CD1c-positive myeloid dendritic cell (primary cell): Measurements from ENCODE around the gene GPR183.
A peak's percentile ranks its signal among the peaks of the same experiment; 100 is the strongest.

ENCODE experiments used
- DNase-seq: peaks from one replicate; pipeline ENCODE4 v3.0.0-alpha.2; 2016; ENCODE audit errors: extremely low spot score

GPR183 gene

DNA sequence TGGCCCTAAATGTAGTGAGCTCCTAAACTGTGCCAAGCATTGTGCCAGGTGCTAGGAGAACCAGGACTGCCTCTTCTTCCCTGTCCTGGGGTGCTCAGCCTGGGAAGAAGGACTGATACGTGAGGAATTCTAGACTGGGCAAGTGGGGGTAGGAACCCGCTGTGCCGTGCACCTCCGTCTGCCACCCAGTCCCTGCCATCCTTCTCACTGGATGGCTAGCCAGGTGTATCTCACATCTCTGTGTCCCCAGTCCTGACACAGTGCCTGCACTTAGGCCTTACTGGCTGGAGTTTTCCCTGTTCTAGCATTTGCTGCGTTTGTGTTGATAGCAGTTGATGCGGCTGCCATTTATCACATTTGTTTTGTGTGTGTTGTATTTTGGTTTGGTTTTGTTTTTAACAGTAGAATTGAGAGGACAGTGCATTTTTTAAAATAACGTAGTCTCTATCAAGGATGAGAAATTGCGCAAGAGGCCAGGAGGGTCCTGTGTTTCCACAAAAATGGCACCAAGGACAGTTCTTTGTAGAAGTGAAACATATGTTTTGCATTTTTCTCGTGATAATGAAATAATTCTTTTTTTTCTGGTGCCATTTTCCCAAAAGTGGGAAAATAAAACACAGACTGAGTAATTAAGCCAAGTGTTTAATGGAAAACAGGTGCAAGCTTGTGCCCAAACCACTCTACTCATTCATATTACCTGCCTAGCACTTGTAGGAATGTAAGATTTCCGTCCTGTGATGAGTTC, 4.7 kb upstream of the GPR183 start:
- DNase-seq = peak; percentile 55

DNA sequence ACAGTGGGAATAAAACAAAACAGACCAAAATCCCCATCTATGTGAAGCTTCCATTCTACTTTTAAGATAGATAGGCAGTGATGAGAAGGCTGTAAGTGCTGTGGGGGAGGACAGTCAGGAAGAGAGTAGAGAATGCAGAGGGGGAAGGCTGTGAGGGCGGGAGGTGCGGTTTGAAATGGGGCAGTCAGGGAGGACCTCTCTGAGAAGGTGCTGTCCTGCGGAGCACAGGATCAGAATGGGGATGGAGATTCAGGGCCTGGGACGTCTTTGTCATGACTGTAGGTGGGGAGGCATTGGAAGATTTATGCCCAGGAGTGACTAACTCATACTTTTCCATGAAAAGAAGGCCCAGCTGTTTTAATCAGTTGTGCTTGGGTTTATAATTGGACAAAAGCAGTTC, 3.9 kb upstream of the GPR183 start:
- no peak for DNase-seq

DNA sequence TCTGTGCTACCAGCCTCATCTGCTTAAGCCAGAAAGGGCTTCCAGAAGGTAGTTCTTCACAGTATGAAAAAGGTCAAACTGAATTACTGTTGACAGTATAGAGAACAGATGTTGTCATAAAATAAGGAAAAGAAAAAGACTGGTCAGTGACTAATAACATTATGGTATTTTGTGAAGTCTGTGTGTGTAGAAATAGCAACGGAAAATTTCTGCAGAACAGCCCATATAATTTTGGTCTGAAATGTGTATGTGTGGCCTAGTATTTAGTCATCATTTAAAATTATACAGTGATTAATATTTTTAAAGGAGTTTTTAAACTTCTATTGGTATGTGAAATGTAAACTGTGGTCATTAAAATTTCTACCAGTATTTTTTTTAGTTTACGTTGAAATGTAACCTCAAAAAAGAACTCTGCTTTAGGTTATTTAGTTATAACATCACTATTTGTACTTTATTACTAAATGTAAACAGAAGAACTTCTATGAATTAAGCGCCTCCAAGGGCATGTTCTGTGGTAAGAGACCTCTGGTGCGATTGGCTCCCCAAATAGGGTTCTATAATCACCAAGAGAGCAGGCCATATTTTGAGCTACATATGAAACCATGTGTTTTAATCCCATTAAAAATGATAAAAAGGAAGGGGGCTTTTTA, 3.3 kb upstream of the GPR183 start:
- DNase-seq = peak; percentile 91

DNA sequence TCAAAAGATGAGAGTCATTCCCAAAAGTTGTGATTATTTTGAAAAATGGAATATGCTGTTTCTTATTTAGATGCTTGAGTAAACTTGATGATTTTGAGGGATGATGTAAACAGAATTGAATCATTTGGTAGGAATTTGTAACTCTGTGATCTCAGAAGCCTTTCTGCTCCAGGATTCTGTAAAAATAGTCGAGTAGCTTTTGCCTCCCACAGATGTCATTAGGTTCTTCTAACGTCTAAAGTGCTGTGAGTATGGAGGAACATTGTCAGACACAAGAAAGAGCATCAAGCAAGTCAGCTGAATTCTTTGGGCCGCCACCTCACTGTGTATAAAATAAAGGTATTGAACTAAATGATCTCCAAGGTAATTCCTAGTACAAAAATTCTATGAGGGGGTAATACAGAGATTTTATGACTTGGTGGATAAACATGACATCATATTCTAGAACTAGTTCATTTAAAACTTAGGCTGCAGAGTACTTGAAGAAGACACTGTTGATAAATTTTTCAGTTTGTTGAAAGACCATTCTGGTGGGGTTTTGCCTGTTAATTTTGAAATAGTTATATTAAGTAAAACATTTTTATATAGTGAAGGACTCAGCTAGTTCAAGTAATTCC, 1.4 kb upstream of the GPR183 start:
- DNase-seq = peak; percentile 46

DNA sequence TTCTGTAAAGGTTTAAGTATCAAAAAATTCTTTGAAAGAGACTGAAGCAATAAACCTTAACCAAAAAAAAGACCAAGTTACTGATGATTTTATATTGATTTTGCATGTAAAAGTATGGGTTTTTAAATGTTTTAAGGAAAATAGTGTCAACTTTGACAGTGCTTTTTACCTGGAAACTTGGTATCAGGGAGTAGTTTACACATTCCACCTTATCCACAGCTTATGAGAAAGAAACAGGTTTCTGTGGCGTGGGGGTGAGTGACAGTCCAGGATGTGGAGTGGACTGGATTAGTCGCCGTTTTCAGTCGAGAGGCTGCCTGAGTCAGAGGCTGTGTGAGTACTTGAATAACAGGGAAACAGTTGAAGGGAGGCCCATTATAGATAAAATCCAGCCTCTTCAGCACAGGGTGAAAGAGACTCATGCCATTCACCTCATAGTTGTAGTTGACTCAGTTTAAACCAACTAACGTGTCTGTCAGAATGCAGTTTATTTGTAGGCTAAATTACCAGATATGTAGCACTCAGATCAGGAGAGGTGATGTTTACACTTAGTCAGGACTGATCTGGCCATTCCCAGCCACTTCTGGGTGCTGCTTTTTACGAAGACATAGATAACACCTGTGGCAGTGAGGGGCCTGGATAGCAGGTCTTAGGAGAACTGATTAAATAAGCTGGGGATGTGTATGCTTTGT, 595 bp upstream of the GPR183 start:
- peak; percentile 78 for DNase-seq

DNA sequence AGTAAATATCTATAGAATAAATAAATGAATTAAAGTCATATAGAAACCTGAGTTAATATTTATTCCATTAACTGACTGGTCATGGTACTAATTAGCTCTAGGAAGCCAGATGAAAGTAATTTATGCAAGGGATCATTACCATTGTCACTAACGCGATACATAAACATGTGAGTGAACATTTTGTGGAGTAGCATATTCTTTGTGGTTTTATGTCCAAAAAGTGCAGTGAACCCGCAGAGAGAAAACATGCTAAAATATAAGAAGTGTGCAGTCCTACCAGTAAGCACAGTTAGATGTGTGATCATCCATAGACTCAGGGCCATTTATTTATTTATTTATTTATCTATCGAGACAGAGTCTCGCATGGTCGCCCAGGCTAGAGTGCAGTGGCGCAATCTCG, 1.6 kb downstream of the GPR183 start:
- DNase-seq = no peak

DNA sequence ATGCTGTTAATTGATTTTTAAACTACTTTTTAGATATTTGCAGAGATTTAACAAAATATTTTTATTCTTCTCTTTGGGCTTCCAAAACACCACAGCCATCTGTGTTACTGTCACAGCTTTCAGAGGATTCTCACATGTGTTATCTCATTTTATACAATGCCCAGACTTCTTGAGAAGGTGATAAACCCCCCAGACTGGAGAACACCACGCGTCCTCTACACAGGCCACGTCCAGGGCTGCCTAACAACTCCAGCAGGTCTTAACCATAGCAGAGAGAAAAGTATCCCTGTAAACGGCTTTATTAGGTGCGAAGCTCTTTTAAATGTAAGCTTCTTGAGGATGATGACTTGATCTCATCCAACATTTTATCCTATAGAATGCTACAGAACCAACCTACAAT, 2.0 kb downstream of the GPR183 start:
- DNase-seq = no peak

DNA sequence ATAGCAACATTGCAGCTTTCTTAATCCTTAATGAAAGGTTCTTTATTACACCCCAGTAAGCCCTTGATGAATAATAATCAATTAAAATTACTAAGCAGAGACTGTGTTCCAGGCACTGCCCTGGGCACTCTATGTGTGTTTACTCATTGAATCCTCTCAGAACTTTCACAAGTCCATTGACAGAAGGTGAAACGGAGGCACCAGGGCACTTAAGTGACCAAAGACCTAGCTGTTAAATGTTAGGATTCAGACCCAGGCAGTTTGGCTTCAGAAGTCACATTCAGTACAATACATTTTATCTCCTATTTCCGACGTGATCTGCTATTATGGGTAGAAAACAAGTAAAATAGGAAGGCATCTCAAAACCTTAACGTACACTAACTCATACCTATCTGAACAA, 2.7 kb downstream of the GPR183 start:
- DNase-seq = no peak

DNA sequence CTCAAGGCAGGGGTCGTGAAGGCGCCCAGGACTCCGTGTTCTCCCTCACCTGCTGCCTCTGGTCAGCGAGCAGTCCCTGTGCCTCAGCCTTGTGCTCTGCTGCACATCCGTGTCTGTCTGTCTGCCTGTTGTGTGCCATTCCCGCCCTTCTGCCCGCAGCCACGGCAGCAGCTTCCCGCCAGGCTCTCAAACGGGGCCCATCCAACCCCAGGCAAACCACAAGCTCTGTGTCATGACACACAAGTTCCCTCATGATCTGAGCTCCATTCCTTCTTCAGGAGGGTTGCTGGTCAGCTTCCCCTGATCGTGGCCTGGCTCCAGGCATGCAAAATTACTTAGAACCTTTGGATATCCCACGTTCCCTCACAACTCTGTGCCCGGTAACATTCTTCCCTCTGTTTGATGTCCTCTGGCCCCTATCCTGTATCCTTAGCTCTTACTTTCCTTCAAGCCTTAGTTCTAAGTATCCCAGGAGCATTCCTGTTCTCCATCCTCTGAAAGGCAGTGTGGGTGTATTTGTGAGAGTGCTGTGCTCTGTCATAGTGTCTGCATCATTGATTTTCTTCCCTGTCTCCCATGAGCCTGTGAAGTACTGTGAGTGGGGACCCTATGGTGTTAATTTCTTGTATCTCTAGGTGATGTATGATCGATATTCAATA, 3.2 kb downstream of the GPR183 start:
- DNase-seq = peak; percentile 78

DNA sequence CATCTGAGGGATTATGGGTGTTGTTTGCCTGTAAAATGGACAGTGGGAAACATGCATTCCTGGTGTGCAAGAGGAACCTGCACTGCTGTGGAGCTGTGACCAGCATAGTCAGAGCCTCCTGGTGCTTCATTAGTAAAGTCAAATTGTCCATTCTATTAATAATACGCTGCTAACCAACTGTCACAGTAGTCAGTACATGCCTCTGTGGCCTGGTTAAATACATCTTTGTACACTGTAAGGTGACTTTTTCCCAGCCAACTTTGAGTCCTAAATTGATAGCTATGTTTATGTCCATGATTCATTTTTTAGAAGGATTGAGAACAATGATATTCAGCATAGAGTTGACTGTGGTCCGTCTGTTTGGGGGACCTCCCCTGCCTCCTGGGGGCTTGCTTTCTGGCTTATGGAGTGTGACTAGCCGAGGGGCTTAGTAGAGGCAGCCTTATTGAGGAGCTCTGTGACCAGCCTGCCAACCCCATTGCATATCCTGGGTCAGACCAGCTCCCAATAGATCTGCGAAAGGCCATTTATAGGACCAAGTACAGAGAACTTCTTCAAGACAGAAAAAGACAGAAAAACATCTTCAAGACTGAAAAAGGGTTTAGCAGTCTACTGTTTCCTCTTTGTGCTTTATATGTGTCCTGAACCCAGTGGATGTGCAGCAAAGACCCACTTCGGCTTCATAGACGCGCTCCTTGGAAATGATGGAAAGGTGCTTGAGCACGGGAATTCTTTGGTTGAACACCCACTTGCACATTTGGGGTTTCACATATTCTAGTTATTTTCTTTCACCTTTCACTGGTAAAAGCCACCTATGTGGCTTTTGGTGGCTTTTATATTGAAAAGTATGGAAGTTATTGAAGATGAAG, 4.3 kb downstream of the GPR183 start:
- DNase-seq = no peak

DNA sequence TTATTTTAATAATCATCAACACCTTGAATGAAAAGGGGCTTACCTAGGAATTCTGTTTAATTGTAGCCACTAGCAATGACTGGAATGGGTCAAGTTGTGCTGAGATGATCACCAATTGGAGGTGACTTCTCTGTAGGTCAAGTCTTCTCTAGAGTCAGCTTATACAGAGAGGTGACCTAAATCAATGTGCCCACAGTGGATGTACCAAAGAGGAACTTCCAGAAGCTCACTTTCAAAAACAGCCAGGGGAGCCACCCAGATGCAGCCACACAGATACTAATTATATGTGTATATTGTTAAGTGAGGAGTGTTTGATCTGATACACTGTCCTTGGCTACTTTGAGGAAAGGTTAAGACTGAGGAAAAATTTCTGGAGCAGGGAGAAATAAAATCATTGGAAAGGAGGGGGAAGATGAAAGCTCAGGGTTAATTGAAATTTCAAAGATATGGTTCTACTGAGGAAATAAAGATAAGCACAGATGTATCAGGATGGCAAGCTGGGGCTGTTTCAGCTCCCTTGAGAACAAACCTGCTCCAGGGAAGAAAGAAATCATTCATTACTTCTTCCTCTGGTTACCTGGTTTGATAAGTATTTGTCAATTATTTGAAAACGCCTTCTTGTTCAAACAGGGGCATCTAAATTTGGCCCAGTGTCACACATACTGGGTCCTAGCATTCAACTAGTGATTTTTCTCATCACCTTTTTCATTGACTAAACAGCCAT, 5.1 kb downstream of the GPR183 start:
- no peak for DNase-seq

DNA sequence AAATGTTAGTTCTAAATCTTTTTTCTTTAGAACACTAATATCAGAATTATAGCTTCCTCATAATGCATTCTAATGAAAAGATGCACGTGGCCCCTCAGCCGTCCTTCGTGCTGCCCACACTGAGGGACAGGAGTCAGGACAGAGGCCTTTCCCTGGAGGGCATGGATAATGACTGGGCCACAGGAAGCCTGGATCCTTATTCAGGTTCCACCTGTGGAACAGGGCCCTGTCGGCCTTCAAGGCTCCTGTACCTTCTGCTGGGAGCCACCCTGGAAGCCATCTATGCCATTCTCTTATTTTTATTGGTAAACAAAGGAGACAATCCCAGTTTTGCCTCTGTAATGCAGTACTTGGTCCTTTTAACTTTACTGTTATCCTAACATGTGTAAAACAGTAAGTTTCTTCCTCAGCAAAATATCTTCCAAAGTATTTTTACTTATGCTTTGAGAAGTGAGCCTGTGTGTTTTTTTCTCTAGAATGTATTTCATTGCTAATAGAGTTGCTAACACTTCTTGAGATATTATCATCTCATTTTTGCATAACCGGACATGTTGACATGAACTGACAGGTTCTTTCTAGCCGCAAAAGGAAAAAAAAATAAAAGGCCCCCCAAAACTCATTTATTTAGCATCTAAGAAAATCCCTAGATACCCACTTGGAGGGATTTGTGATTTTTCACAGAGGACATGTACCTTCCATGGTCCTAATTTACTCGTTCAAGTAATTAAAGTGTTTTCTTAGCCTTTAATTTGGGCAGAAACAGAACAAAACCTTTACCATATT, 6.0 kb downstream of the GPR183 start:
- no peak for DNase-seq

DNA sequence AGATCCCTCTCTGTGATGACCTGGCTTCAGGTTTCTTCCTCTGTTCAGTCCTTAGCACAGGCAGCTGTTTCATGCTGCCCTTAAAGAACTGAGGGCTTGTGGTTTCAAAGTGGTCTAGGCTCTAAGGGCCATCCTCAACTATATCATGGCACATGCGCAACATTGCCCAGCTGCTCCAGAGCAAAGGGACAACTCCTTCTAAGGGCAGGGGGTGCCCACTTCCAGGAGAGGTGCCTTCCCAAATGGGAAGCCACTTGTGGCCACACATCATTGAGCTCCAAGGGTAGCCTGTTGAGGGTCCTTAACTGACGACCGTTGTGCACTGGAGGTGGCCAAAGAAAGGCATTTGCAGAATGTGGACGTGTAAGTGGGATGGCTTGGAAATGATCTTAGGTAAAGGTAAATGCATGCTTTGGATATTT, 7.3 kb downstream of the GPR183 start:
- DNase-seq = no peak

DNA sequence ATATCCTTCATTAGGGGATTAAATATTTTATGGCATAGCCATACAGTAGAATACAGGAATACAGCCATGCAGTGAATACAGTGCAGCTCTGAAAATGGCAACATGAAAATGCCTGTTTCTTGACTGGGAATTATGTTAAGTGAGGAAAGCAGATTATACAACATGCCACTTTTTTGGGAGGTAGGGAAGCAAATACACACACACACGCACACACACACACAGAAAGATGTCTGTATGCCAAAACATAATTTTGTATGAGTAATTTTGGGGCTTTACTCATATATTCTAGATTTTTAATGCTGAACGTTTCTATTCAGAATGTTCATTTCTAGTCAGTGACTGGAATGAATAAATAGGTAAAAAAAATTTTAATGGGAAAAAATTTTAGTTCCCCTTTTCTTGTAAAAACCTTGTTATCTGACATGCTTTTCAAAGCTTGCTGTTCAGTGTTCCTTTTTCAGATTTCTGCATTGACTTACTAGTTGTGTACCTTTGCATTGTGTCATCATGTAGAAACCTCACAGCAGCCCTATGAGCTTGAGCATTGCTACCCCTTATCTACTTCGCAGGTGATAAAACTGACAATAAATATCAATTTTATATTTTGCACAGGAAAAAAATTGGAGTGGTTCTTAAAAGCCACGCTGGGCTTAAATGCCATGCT, 7.8 kb downstream of the GPR183 start:
- peak; percentile 50 for DNase-seq

DNA sequence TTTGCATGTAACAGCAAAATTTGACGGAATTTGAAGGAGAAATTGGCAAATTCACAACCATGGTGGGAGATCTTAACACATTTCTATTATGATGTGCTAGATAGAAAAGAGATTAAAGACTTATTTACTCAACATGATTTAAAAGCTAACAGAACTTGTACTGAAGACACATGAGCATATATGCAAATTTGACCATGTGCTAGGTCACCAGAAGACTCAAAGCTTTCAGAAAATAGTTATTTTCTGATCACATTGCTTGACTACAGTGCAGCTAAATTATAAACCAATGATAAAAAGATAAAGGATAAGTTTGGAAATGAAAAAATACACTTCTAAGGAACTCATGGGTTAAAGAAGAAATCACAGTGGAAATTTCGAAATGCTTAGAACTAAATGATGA, 9.1 kb downstream of the GPR183 start:
- no peak for DNase-seq

DNA sequence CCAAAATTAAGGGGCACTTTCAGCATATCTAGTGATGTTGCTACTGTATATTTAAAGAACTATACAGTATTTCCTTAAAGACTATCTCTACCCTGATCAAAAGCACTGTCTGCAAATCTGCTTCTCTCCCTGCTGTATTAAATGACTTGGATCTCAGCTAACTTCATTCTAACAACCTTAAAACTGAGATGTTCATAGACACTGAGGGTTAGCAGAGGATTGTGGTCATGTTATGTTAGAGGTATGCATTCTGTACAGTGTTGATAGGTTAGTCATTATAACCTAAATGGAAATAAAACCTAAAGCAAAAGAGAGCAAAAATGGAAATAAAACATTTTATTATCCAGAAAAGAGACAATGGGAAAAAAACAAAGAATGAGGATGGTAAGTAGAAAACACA, 9.9 kb downstream of the GPR183 start:
- no peak for DNase-seq

DNA sequence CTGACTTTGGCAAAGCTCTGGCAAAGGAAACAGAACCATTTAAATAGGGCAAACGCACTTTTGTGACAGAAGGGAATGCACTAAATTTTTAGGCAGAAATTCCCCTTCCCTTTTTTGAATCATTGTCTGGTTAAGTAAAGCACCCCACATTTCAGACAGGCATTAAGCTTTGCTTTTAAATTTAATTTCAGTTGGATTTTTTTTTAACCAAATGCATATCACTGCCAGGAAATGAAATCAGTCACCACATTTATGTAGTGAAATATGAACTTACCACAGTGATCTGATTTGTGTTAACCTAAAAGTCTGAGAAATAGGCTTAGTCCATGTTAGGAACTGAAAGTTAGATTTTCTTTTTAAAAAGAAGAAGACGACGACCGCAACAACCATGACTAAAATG, 10.8 kb downstream of the GPR183 start:
- peak; percentile 71 for DNase-seq

DNA sequence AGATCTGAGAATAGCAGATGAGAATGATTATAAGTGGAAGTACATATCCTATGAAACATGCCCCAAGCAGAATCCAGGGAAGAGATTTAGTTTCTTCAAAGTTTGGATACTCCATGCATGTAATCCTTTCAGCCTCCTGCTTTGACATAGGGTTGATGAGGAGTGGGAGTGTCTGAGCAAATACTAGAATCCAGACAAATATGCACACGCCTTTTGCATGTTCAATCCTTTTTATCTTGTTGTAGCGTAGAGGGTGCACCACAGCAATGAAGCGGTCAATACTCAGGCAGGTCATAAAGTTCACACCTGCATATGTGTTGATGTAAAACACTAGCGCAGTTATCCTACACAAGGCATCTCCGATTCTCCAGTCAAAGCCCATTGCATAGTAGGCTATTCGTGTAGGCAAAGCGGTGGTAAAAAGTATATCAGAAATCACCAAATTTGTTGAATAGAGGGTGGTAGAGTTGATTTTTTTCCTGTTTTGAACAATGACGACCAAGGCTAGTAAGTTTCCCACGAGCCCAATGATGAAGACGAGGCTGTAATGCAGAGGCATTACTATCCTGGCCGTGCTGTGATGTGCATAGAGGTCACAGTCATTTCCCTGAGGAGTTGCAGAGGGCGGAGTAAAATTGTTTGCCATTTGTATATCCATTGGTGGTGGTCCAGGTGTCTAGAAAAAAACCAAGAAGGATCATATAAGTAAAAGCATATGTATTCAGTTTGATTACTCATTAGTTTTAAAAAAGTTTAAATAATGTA, 11.5 kb downstream of the GPR183 start:
- no peak for DNase-seq
